GM18511 (cell line): ENCODE data around the gene GPR55.
A peak's percentile ranks its signal among the peaks of the same experiment; 100 is the strongest.

Experiments
- ATAC-seq: cut with Tn5 transposase; IDR thresholded peaks from one replicate; pipeline ENCODE4 v1.9.1; 2021; ENCODE audit warnings: mild to moderate bottlenecking, moderate library complexity; ENCODE audit not compliant: unreplicated experiment

Gene GPR55

DNA sequence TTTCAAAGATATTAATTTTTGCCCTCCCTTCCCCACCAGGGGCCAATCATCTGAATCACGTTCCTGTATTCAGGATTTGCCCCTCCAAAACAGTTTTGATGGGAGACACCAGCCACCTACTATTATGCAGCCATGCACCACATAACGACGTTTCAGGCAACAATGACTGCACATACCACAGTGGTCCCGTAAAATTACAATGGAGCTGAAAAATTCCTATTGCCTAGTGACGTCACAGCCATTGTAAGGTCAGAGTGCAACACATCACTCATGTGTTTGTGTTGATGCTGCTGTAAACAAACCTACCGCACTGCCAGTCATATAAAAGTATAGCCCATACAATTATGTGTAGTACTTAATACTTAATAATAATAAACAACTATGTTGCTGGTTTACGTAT lies 37.7 kb downstream of the GPR55 start:
- no peak for ATAC-seq

DNA sequence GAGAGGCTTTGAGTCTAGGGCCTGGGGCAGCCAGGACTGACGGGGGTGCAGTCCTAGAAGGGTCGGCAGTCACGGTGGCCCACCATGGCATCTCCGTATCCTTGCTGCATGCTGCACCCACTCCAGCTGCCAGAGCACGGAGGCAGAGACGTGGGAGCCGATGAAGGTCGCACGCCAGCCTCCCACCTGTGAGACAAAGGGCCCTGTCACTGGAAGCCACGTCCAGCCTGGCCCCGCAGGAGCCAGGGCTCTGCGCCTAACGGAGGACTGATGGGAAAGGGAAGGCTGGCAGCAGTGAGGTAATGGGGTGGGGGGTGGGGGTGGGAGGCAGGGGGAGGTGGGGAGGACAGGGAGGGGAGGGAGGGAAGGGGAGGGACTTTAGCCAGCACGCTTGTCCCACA lies 38.4 kb downstream of the GPR55 start:
- no peak for ATAC-seq

- no peak for ATAC-seq
These were observed 38.8 kb downstream of the GPR55 start for GRCh38 chr2:230886206-230886605.

DNA sequence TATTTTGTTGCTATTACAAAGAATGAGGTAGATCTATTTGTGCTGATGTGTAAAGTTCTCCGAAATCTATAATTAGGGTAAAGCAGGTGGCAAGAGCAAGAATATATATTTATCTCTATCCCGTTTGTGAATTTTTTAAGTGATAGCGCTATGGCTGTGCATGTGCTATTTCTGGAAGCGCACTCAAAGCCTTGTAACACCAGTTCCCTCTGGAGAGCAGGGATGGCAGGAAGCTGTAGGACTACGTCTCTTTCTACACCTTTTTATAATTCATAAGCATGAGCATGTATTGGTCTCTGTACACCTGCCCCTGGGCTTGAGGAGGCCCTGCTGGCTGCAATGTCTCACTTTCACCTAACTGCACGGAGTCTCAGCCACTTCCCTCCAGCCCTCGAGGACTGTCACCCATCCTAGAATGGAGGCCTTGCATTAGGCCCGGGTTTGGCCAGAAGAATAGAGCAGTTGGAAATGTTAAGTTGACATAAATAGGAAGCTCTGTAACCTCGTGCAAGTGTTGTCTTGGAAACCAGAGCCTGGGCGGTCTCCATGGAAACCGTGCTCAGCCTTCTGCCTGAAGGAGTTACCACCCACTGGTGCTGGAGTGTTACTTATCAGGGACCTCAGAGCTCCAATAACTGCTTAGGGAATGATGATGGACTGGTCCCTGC lies 39.4 kb downstream of the GPR55 start:
- peak; percentile 44 for ATAC-seq

DNA sequence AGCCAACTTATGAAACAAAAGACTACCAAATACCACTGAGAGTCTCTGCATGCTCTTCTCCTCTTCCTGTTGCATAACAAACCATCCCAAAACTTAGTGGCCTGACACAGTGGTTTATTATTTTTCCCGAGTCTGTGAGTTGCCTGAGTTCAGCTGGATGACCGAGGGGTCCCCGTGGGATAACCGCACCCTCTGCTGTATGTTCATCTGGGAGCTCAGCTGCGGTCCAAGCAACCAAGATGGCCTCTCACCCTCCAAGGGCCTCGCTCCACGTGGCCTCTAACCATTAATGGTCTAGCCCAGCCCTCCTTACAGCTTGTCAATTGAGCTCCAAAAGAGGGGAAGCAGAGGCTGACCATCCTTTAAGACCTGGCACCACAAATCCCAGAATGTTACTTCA lies 43.2 kb downstream of the GPR55 start:
- no peak for ATAC-seq

DNA sequence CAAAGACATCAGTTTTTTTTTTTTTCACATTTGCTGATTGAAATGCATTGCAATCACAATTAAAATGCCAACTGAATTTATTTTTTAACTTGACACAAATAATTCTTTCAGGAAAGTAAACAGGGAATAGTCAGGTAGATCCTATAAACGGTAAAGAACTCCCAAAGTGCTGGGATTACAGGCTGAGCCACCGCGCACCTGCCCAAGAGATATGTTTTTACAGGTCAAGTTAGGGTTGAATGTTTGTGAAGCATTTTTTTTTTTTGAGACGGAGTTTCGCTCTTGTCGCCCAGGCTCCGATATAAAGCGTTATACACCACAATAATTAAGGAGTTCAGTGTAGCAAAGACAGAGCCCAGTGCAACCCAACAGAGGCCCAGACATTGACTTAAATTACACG lies 45.2 kb downstream of the GPR55 start:
- no peak for ATAC-seq

DNA sequence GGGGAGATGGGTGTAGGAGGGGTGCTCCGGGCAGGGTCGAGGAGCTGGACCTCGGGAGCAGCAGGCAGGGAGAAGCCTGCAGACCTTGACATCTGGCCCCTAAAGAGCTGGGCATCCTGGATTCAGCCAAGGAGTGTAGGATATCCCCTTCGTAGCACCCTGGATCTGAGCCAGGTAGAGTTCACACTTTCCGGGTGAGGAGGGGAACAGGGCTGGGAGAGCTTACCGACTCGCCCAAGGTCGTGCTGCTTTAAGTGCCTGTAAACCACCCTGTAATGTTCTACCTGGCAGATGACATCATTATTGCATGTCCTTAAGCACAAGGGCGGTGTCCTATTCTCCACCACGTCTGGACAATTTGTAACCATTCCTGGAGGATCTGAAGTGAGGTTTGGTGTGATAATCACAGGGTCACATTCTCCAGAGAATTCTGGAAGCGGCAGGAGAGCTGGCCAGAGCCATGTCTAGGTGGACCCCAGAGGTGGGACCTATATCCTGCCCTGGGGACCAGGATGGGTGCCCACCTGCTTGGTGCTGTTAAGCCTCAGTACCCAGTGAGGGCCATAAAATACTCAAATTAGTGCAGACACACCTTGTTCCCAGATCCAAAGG lies 45.7 kb downstream of the GPR55 start:
- ATAC-seq, result no peak

- ATAC-seq, result no peak
These were observed 46.3 kb downstream of the GPR55 start for GRCh38 chr2:230878599-230879188.

- ATAC-seq, result no peak
These were observed 47.1 kb downstream of the GPR55 start for GRCh38 chr2:230877759-230878598.

- ATAC-seq, result no peak
These were observed 47.8 kb downstream of the GPR55 start for GRCh38 chr2:230877116-230877758.

DNA sequence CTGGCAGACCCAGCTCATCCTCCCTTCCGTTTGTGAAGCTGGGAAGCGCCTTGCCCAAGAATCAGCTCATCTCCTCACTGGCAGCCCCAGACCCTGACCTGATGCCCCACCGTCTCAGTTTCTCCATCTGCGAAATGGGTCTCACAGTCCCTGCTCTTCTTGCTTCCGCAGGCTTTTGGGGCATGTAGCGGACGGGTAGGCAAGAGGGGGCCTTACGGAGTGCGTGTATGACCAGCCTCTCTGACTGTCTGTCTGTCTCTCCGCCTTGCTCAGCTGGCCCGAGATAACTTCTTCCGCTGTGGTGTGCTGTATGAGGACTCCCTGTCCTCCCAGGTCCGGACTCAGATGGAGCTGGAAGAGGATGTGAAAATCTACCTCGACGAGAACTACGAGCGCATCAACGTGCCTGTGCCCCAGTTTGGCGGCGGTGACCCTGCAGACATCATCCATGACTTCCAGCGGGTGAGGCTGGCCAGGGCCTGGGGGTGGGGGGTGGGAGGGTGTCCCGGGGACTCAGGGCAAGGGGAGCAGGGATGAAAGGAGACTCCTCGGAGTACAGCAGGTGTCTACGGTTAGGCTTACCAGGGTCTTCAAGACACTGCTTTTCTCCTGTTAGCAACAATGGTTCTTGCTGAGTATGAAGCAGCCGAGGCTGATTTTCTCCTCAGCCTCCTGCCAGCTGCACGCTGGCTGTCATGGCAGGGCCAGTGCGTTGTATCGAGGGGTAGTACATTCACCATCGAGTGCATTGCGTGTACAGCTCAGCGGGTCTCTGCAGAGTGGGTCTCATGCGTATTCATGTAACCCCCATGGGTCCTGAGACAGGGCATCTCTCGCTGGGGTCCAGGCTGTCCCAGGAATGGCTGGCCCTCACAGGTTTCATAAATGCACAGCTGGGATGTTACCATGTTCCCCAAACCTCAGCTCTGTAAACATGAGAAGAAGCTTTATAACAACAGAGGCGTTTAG lies 49.4 kb downstream of the GPR55 start:
- ATAC-seq, result no peak

GRCh38 chr2:230874876-230875275 lies 50.2 kb downstream of the GPR55 start:
- ATAC-seq, result no peak

DNA sequence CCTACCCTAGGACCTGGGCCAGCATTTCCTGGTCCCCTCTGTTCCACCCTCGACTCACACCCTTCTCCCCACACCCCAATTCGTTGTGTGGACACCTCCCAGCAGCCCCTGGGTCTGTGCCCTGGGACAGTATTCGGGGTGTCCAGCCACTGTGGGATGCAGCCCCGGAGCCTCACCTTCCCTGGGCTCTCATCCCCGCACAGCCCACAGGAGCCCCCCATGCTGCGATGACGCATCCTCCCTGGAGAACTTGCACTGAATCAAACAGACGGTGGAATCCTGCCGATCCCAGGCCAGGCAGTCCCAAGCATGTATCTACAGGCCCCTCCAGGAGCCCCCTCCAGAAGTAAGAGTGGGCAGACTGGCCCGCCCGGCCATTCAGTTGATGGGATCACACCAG lies 50.6 kb downstream of the GPR55 start:
- no peak for ATAC-seq

- peak; percentile 81 for ATAC-seq
These were observed 51.2 kb downstream of the GPR55 start for GRCh38 chr2:230873661-230874401.

DNA sequence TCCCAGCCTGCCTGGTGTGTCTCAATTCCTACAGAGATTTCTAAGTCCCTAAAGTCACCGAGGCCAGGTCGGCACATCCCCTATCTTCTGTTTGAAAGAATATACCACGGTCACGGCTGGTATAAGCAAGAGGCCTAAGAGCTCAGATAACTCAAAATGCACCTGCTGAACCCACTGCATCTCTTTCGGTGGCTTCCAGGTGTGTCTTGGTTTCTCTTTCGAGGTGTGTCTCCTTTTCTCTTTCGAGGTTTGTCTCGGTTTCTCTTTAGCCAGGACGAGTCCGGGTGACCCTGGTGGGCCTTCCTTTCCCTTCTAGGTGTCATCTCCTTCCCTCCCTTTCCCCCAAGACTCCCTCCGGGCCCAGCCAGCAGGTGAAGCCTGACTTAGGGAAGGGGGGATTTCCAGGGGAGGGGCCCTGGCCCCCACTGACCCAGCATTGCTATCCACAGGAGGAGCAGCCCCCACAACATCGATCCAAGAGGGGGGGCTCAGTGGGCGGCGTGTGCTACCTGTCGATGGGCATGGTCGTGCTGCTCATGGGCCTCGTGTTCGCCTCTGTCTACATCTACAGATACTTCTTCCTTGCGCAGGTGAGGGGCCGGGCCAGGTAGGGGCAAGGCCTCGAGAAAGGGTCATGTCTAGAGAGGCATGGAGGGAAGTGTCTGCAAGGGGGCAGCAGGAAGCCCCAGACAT lies 51.9 kb downstream of the GPR55 start:
- ATAC-seq, result peak; percentile 67

DNA sequence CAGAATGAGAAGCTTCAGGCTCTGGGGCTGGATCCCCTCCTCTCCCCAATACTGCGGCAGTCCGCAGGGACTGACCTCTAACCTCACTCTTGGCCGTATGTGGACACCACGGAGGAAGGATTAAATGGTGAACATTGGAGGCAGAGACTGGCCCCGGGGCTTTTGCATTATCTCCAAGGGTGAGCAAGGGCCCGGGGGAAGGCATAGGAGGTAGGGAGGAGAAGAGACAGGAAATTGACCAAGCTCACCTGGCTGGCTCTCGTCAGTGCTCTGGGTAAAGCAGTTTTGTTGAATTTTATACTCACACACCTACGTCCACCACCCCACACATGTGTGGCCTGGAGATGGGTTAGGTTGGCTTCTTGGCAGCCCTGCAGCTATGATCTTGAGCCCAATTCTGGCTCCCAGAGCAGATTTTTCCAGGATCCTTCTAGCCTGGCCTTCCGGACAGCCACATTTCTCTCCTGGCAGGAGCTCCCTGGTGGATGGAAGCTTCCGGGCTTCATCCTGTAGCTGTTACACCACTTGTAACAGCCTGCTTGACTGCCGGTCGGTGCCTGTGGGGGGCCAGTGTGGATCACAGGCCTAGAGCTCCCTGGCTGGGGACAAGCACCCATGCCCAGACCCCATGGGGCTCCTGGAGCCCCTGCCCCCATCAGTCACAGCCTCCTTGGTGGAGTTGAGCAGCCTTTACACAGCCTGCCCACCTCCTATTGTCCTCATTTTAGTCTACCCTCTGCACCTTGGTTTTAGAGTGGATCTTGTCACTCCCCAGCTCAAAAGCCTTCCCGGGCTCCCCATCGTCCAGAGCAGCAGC lies 52.7 kb downstream of the GPR55 start:
- peak; percentile 0 for ATAC-seq

DNA sequence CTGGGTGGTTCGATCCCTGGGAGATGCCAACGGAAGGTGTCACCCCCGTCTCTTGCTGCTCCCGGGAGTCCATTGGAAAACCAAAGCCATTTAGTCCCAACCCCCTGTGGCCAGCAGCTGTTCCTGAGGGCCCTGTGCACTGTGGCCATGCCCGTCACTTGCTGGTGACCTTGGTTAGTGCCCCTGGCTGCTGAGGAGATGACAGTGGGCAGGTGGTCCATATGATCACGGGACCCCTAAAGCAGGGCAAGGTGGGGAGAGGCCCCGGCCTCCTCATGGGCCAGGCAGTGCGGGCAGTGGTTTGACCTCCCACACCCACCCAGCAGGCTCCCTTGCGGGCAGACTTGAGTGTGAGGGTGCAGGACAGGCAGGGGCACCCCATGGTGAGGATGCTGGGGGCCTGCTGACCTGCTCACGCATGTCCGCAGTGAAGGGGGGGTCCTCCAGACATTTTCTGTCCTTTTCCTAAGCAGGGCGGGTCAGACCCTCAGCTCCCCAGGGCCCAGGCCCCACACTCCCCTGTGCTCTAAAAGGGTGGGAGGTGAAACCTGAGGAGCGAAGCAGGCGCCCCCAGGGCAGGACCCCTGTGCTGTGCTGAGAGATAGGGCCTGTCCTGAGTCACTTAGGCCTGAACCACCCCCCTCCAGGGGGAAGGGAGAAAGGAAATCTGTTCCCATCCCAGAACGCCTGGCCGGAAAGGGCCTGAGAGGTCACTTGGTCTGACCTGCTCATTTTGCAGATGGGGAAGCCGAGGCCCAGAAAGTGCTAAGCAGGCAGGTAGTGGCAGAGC lies 53.5 kb downstream of the GPR55 start:
- ATAC-seq, result no peak
